ENCODE data around the gene SPDYC.

Gene SPDYC

DNA sequence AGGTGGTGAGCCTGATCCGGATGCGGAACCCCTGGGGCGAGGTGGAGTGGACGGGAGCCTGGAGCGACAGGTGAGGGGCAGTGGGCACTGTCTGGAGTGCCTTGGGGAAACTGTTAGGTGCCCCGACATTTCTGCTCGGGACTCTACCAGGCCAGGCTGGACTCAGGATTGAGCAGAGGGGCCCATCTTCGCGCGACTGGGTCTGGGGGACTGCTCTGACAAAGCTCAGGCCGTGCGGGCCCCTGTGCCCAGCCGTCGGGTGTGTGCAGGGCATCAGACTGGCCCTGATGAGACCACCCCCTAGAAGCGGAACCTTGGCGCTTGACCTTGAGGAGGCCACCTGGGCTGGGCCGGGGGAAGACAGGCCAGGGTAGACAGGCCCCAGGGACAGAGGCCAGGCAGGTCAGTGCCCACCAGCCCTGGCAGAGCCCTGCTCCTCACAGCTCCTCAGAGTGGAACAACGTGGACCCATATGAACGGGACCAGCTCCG is 18.0 kb downstream of the SPDYC start:
- TF ChIP-seq MYC (IDR thresholded peaks at IDR 0.05; ENCODE audit: low read depth, low read length) (no peak), POLR2A (IDR thresholded peaks at IDR 0.05; ENCODE audit: extremely low read depth, insufficient read length) (no peak)
- TF ChIP-seq, protein P1, sequence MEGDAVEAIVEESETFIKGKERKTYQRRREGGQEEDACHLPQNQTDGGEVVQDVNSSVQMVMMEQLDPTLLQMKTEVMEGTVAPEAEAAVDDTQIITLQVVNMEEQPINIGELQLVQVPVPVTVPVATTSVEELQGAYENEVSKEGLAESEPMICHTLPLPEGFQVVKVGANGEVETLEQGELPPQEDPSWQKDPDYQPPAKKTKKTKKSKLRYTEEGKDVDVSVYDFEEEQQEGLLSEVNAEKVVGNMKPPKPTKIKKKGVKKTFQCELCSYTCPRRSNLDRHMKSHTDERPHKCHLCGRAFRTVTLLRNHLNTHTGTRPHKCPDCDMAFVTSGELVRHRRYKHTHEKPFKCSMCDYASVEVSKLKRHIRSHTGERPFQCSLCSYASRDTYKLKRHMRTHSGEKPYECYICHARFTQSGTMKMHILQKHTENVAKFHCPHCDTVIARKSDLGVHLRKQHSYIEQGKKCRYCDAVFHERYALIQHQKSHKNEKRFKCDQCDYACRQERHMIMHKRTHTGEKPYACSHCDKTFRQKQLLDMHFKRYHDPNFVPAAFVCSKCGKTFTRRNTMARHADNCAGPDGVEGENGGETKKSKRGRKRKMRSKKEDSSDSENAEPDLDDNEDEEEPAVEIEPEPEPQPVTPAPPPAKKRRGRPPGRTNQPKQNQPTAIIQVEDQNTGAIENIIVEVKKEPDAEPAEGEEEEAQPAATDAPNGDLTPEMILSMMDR (IDR thresholded peaks at IDR 0.05; ENCODE audit: low read depth, low read length) = no peak
- TF ChIP-seq, protein P2, sequence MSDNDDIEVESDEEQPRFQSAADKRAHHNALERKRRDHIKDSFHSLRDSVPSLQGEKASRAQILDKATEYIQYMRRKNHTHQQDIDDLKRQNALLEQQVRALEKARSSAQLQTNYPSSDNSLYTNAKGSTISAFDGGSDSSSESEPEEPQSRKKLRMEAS (IDR thresholded peaks at IDR 0.05; ENCODE audit: low read depth, low read length) = no peak
- DNase-seq (ENCODE audit: low read depth) = no peak
- H3K4me3 ChIP-seq (ENCODE audit: low read depth, low read length) = no peak overlapping the region

GRCh38 chr11:65188486-65188885 is 18.5 kb downstream of the SPDYC start:
- no peak for DNase-seq (ENCODE audit: low read depth)
- TF ChIP-seq, protein P1 (IDR thresholded peaks at IDR 0.05; ENCODE audit: low read depth, low read length) = no peak
- TF ChIP-seq POLR2A (IDR thresholded peaks at IDR 0.05; ENCODE audit: extremely low read depth, insufficient read length) (no peak), MYC (IDR thresholded peaks at IDR 0.05; ENCODE audit: low read depth, low read length) (no peak)
- TF ChIP-seq, protein P2 (IDR thresholded peaks at IDR 0.05; ENCODE audit: low read depth, low read length) = no peak
- H3K4me3 ChIP-seq (ENCODE audit: low read depth, low read length) = no peak overlapping the region

GRCh38 chr11:65189191-65189590 is 19.2 kb downstream of the SPDYC start:
- TF ChIP-seq MYC (IDR thresholded peaks at IDR 0.05; ENCODE audit: low read depth, low read length) (no peak), POLR2A (IDR thresholded peaks at IDR 0.05; ENCODE audit: extremely low read depth, insufficient read length) (no peak)
- TF ChIP-seq, protein P1 (IDR thresholded peaks at IDR 0.05; ENCODE audit: low read depth, low read length) = no peak
- DNase-seq (ENCODE audit: low read depth) = no peak
- no peak overlapping the region for H3K4me3 ChIP-seq (ENCODE audit: low read depth, low read length)

- H3K4me3 ChIP-seq (ENCODE audit: low read depth, low read length) = no peak overlapping the region
- TF ChIP-seq MYC (IDR thresholded peaks at IDR 0.05; ENCODE audit: low read depth, low read length) (no peak), POLR2A (IDR thresholded peaks at IDR 0.05; ENCODE audit: extremely low read depth, insufficient read length) (no peak)
- TF ChIP-seq, protein P1 (IDR thresholded peaks at IDR 0.05; ENCODE audit: low read depth, low read length) = no peak
- TF ChIP-seq, protein P2 (IDR thresholded peaks at IDR 0.05; ENCODE audit: low read depth, low read length) = no peak
- no peak for DNase-seq (ENCODE audit: low read depth)
Measured at GRCh38 chr11:65194564-65194963, 24.5 kb downstream of the SPDYC start.

- no peak overlapping the region for H3K4me3 ChIP-seq (ENCODE audit: low read depth, low read length)
- TF ChIP-seq MYC (IDR thresholded peaks at IDR 0.05; ENCODE audit: low read depth, low read length) (no peak), POLR2A (IDR thresholded peaks at IDR 0.05; ENCODE audit: extremely low read depth, insufficient read length) (no peak)
- TF ChIP-seq, protein P2 (IDR thresholded peaks at IDR 0.05; ENCODE audit: low read depth, low read length) = no peak
- TF ChIP-seq, protein P1 (IDR thresholded peaks at IDR 0.05; ENCODE audit: low read depth, low read length) = no peak
Measured at GRCh38 chr11:65204143-65204542, 34.1 kb downstream of the SPDYC start.

More at GRCh38 chr11:65204143-65204542, 34.1 kb downstream of the SPDYC start:
- no peak for DNase-seq (ENCODE audit: low read depth)

All from NB4 (cell line).